ENCODE measurements around the gene TMEM52.
"Not testable (repeated sequence)": the region's sequence is repeated elsewhere in the genome, so short reads cannot be mapped to it uniquely, and the experiment has no call there.

The TMEM52 gene

DNA sequence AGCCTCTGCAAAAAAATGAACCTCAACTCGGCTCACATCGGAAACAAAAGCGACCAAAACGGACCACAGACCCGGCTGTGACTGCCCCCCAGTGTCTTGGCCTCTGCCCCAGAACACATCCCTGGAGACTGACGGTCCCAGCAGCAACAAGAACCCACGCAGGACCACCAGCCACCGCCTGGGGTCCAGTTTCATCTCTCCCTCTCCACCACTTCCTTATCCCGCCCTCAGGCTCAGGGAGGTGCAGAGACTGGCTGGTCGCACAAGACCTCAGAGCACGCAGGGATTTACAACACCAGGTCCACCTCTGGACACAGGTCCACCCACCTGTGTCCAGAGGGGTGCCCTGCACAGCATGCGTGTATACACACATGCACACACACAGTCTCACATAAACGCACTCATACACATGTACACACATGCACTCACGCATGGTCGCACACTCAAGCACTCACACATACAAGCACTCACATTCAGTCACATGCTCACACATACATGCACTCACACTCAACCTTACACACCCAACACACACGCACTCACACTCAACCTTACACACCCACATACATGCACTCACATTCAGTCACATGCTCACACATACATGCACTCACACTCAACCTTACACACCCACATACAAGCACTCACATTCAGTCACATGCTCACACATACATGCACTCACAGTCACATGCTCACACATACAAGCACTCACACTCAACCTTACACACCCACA, 18.6 kb upstream of the TMEM52 start:
- CTCF ChIA-PET, result no interaction called here
- no peaks in the 10 kb centered on the region for H3K4me1 ChIP-seq (ENCODE audit: control extremely low read depth in 1 of 4, control insufficient read depth in 4 of 4, insufficient read depth in 4 of 4, low read length in 3 of 4)
- H3K27ac ChIP-seq (ENCODE audit: insufficient read depth in 1 of 2, low read depth in 1 of 2, low read length in 2 of 2, poor library complexity in 1 of 2, severe bottlenecking in 2 of 2), result no peak overlapping the region
- H3K36me3 ChIP-seq (ENCODE audit: control insufficient read depth in 4 of 4, insufficient read depth in 4 of 4, low read length in 3 of 4), result no peaks in the 10 kb centered on the region
- DNase-seq, result no peak
- H3K27me3 ChIP-seq (replicated peaks in 2 of 5; ENCODE audit: control insufficient read depth in 4 of 5, insufficient read depth in 5 of 5, low read length in 4 of 5), result peaks cover 0 to 12% (median 2%) of the 10 kb centered on the region in 5 experiments
- POLR2A ChIA-PET, result no interaction called here
- WGBS (ENCODE audit: insufficient coverage), result 81% methylated on average over 16 of the region's 16 CpGs
- H3K4me3 ChIP-seq (ENCODE audit: control insufficient read depth in 1 of 7, extremely low read depth in 1 of 7, insufficient read depth in 4 of 7, low read depth in 2 of 7, low read length in 6 of 7), result no peak overlapping the region
- H3K9me3 ChIP-seq (ENCODE audit: control extremely low read depth in 1 of 5, control insufficient read depth in 4 of 5, insufficient read depth in 2 of 5, low read depth in 1 of 5, low read length in 4 of 5), result peaks cover 0 to 5% (median 0%) of the 10 kb centered on the region in 5 experiments

DNA sequence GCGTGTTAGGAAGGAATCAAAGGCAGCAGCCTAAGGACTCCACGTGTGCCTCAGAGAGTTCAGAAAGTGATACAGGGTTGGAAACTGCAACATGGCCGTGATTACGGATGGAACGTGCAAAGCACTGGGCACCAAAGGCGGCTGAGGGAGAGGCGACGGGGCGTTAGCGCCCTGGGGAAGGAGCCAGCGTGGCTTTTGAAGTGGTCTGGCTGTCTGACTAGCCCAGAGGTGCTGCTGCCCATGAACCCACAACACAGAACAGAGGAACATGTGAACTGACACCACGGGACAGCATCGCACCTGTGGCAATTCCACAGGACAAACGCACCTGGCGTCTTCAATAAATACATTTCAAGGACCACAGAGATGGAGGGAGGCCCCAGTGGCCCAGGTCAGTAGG, 18.0 kb upstream of the TMEM52 start:
- H3K36me3 ChIP-seq (ENCODE audit: control insufficient read depth in 4 of 4, insufficient read depth in 4 of 4, low read length in 3 of 4), result no peaks in the 10 kb centered on the region
- WGBS (ENCODE audit: insufficient coverage), result 88% methylated on average over 15 of the region's 15 CpGs
- H3K9me3 ChIP-seq (ENCODE audit: control extremely low read depth in 1 of 5, control insufficient read depth in 4 of 5, insufficient read depth in 2 of 5, low read depth in 1 of 5, low read length in 4 of 5), result peaks cover 0 to 5% (median 0%) of the 10 kb centered on the region in 5 experiments
- POLR2A ChIA-PET, result no interaction called here
- no peaks in the 10 kb centered on the region for H3K4me1 ChIP-seq (ENCODE audit: control extremely low read depth in 1 of 4, control insufficient read depth in 4 of 4, insufficient read depth in 4 of 4, low read length in 3 of 4)
- DNase-seq, result no peak
- no peak overlapping the region for H3K27ac ChIP-seq (ENCODE audit: insufficient read depth in 1 of 2, low read depth in 1 of 2, low read length in 2 of 2, poor library complexity in 1 of 2, severe bottlenecking in 2 of 2)
- peaks cover 0 to 12% (median 2%) of the 10 kb centered on the region in 5 experiments for H3K27me3 ChIP-seq (replicated peaks in 2 of 5; ENCODE audit: control insufficient read depth in 4 of 5, insufficient read depth in 5 of 5, low read length in 4 of 5)
- H3K4me3 ChIP-seq (ENCODE audit: control insufficient read depth in 1 of 7, extremely low read depth in 1 of 7, insufficient read depth in 4 of 7, low read depth in 2 of 7, low read length in 6 of 7), result no peak overlapping the region
- CTCF ChIA-PET, result no interaction called here

DNA sequence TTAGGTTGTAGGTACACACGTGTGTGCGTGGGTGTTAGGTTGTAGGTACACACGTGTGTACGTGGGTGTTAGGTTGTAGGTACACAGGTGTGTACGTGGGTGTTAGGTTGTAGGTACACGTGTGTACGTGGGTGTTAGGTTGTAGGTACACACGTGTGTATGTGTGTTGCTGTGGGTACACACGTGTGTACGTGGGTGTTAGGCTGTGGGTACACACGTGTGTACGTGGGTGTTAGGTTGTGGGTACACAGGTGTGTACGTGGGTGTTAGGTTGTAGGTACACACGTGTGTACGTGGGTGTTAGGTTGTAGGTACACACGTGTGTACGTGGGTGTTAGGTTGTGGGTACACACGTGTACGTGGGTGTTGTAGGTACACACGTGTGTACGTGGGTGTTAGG, 15.8 kb upstream of the TMEM52 start:
- H3K9me3 ChIP-seq (ENCODE audit: control extremely low read depth in 1 of 5, control insufficient read depth in 4 of 5, insufficient read depth in 2 of 5, low read depth in 1 of 5, low read length in 4 of 5); CTCF ChIA-PET; H3K27ac ChIP-seq (ENCODE audit: insufficient read depth in 1 of 2, low read depth in 1 of 2, low read length in 2 of 2, poor library complexity in 1 of 2, severe bottlenecking in 2 of 2); H3K4me1 ChIP-seq (ENCODE audit: control extremely low read depth in 1 of 4, control insufficient read depth in 4 of 4, insufficient read depth in 4 of 4, low read length in 3 of 4); DNase-seq; H3K27me3 ChIP-seq (replicated peaks in 2 of 5; ENCODE audit: control insufficient read depth in 4 of 5, insufficient read depth in 5 of 5, low read length in 4 of 5); H3K36me3 ChIP-seq (ENCODE audit: control insufficient read depth in 4 of 4, insufficient read depth in 4 of 4, low read length in 3 of 4); POLR2A ChIA-PET; H3K4me3 ChIP-seq (ENCODE audit: control insufficient read depth in 1 of 7, extremely low read depth in 1 of 7, insufficient read depth in 4 of 7, low read depth in 2 of 7, low read length in 6 of 7): not testable (repeated sequence)
- 97% methylated on average over 16 of the region's 21 CpGs for WGBS (ENCODE audit: insufficient coverage)

- ChIA-PET POLR2A (interaction anchor here (0.6 kb wide), 1 partner anchor 131 kb away, joined by 3 read pairs; no protein-coding TSS in a partner anchor), CTCF (interaction anchor here (1.9 to 2.0 kb wide), 2 partner anchors 11 to 13 kb away, joined by 6 to 7 read pairs; no protein-coding TSS in a partner anchor)
- peaks cover 0 to 3% (median 0%) of the 10 kb centered on the region in 5 experiments for H3K27me3 ChIP-seq (replicated peaks in 2 of 5; ENCODE audit: control insufficient read depth in 4 of 5, insufficient read depth in 5 of 5, low read length in 4 of 5)
- H3K4me3 ChIP-seq (ENCODE audit: control insufficient read depth in 1 of 7, extremely low read depth in 1 of 7, insufficient read depth in 4 of 7, low read depth in 2 of 7, low read length in 6 of 7), result no peak overlapping the region
- 92% methylated on average over 26 of the region's 38 CpGs for WGBS (ENCODE audit: insufficient coverage)
- no peaks in the 10 kb centered on the region for H3K4me1 ChIP-seq (ENCODE audit: control extremely low read depth in 1 of 4, control insufficient read depth in 4 of 4, insufficient read depth in 4 of 4, low read length in 3 of 4)
- H3K9me3 ChIP-seq (ENCODE audit: control extremely low read depth in 1 of 5, control insufficient read depth in 4 of 5, insufficient read depth in 2 of 5, low read depth in 1 of 5, low read length in 4 of 5), result peaks cover 0 to 5% (median 0%) of the 10 kb centered on the region in 5 experiments
- no peak overlapping the region for H3K27ac ChIP-seq (ENCODE audit: insufficient read depth in 1 of 2, low read depth in 1 of 2, low read length in 2 of 2, poor library complexity in 1 of 2, severe bottlenecking in 2 of 2)
- H3K36me3 ChIP-seq (ENCODE audit: control insufficient read depth in 4 of 4, insufficient read depth in 4 of 4, low read length in 3 of 4), result no peaks in the 10 kb centered on the region
- no peak for DNase-seq
Observed at GRCh38 chr1:1929639-1930545, 10.8 kb upstream of the TMEM52 start.

- H3K27me3 ChIP-seq (replicated peaks in 2 of 5; ENCODE audit: control insufficient read depth in 4 of 5, insufficient read depth in 5 of 5, low read length in 4 of 5), result peaks cover 0 to 3% (median 0%) of the 10 kb centered on the region in 5 experiments
- POLR2A ChIA-PET, result no interaction called here
- WGBS (ENCODE audit: insufficient coverage), result 82% methylated on average over 5 of the region's 10 CpGs
Observed at GRCh38 chr1:1929102-1929638, 10.1 kb upstream of the TMEM52 start.

GRCh38 chr1:1928231-1929101, 9.4 kb upstream of the TMEM52 start:
- WGBS (ENCODE audit: insufficient coverage), result 84% methylated on average over 29 of the region's 34 CpGs
- Histone ChIP-seq H3K27me3 (replicated peaks in 2 of 5; ENCODE audit: control insufficient read depth in 4 of 5, insufficient read depth in 5 of 5, low read length in 4 of 5) (peaks cover 0 to 3% (median 0%) of the 10 kb centered on the region in 5 experiments), H3K27ac (ENCODE audit: insufficient read depth in 1 of 2, low read depth in 1 of 2, low read length in 2 of 2, poor library complexity in 1 of 2, severe bottlenecking in 2 of 2) (no peak overlapping the region), H3K36me3 (ENCODE audit: control insufficient read depth in 4 of 4, insufficient read depth in 4 of 4, low read length in 3 of 4) (no peaks in the 10 kb centered on the region), H3K4me3 (ENCODE audit: control insufficient read depth in 1 of 7, extremely low read depth in 1 of 7, insufficient read depth in 4 of 7, low read depth in 2 of 7, low read length in 6 of 7) (no peak overlapping the region), H3K4me1 (ENCODE audit: control extremely low read depth in 1 of 4, control insufficient read depth in 4 of 4, insufficient read depth in 4 of 4, low read length in 3 of 4) (no peaks in the 10 kb centered on the region), H3K9me3 (ENCODE audit: control extremely low read depth in 1 of 5, control insufficient read depth in 4 of 5, insufficient read depth in 2 of 5, low read depth in 1 of 5, low read length in 4 of 5) (no peaks in the 10 kb centered on the region)
- CTCF ChIA-PET, result no interaction called here
- POLR2A ChIA-PET, result no interaction called here
- no peak for DNase-seq

More at GRCh38 chr1:1929102-1929638, 10.1 kb upstream of the TMEM52 start:
- DNase-seq, result no peak
- CTCF ChIA-PET, result no interaction called here
- Histone ChIP-seq H3K36me3 (ENCODE audit: control insufficient read depth in 4 of 4, insufficient read depth in 4 of 4, low read length in 3 of 4) (no peaks in the 10 kb centered on the region), H3K4me1 (ENCODE audit: control extremely low read depth in 1 of 4, control insufficient read depth in 4 of 4, insufficient read depth in 4 of 4, low read length in 3 of 4) (no peaks in the 10 kb centered on the region), H3K27ac (ENCODE audit: insufficient read depth in 1 of 2, low read depth in 1 of 2, low read length in 2 of 2, poor library complexity in 1 of 2, severe bottlenecking in 2 of 2) (no peak overlapping the region), H3K4me3 (ENCODE audit: control insufficient read depth in 1 of 7, extremely low read depth in 1 of 7, insufficient read depth in 4 of 7, low read depth in 2 of 7, low read length in 6 of 7) (no peak overlapping the region), H3K9me3 (ENCODE audit: control extremely low read depth in 1 of 5, control insufficient read depth in 4 of 5, insufficient read depth in 2 of 5, low read depth in 1 of 5, low read length in 4 of 5) (peaks cover 0 to 2% (median 0%) of the 10 kb centered on the region in 5 experiments)

Data from common myeloid progenitor, CD34-positive (primary cell).